A549 (cell line): ENCODE data around the gene DDB1. TPM values are rescaled to one million over a fixed set of nuclear protein-coding genes. Genes with fewer than 3 reads are reported as not detected.

Source experiments
- ATAC-seq, 2 experiments: fragments of 200-7000 bp in 1 of 2; fragments of >200 bp in 1 of 2; cut with Nextera tagmentation in 1 of 2; cut with Tn5 transposase in 1 of 2; 3 replicates each; pipeline versions ENCODE4 v1.8.0 to v1.9.1; 2018 to 2020; ENCODE audit warnings: mild to moderate bottlenecking in 1 of 2, moderate library complexity in 1 of 2
- CTCF ChIA-PET: fragments of 300-600 bp; sonication (Branson Sonifier 250); formaldehyde crosslinking; extraction: SDS; loops from one replicate; lab custom pipeline; 2021; ENCODE audit warnings: antibody characterized with exemption, inconsistent platforms; lab: Yijun Ruan, JAX
- POLR2A ChIA-PET: fragments of 350-600 bp; formaldehyde crosslinking; extraction: SDS; loops from one replicate; lab custom pipeline; 2021; ENCODE audit warnings: antibody characterized with exemption, inconsistent platforms; lab: Yijun Ruan, JAX
- DNase-seq, 2 experiments: peaks; one replicate each; pipeline versions ENCODE4 v3.0.0 to v3.0.0-alpha.2; 2011 to 2016; ENCODE audit warnings: low read depth in 1 of 2, low spot score in 1 of 2
- FAIRE-seq: peaks from 2 replicates; lab custom pipeline; 2011; peaks lifted over from hg19 to GRCh38; lab: Jason Lieb, UNC
- H3K27ac ChIP-seq, 2 experiments: fragments of >200 bp; sonication (Bioruptor Twin); formaldehyde crosslinking; 3 replicates each; pipeline ENCODE4 v1.5.1; 2016 to 2017
- H3K4me1 ChIP-seq: fragments of >200 bp; sonication (Bioruptor Twin); formaldehyde crosslinking; 3 replicates; pipeline ENCODE4 v1.6.1; 2016
- H3K4me2 ChIP-seq: fragments of >200 bp; sonication (Bioruptor Twin); formaldehyde crosslinking; 3 replicates; pipeline ENCODE4 v1.6.1; 2016
- H3K4me3 ChIP-seq: fragments of >200 bp; sonication (Bioruptor Twin); formaldehyde crosslinking; 3 replicates; pipeline ENCODE4 v1.5.1; 2016
- H3K9me3 ChIP-seq: fragments of >200 bp; sonication (Bioruptor Twin); formaldehyde crosslinking; 3 replicates; pipeline ENCODE4 v1.6.1; 2016
- CBX2 ChIP-seq: fragments of 200-600 bp; sonication (generic); IDR thresholded peaks from 2 replicates; pipeline ENCODE4 v1.6.1; 2016; ENCODE audit warnings: low read depth, mild to moderate bottlenecking, borderline replicate concordance
- CHD4 ChIP-seq: fragments of 200-600 bp; sonication (generic); IDR thresholded peaks from 2 replicates; pipeline ENCODE4 v1.6.1; 2016; ENCODE audit warnings: antibody characterized with exemption, mild to moderate bottlenecking, borderline replicate concordance
- EHMT2 ChIP-seq: fragments of 200-600 bp; sonication (generic); IDR thresholded peaks from 2 replicates; pipeline ENCODE4 v1.6.1; 2016; ENCODE audit warnings: antibody characterized with exemption, low read depth, mild to moderate bottlenecking, moderate library complexity
- FOSB ChIP-seq: fragments of 250-450 bp; sonication (Bioruptor Pico); IDR thresholded peaks from 2 replicates; pipeline ENCODE4 v1.5.0; 2020; ENCODE audit warnings: mild to moderate bottlenecking, moderate library complexity
- FOSL2 ChIP-seq, 2 experiments: fragments of 450-650 bp in 1 of 2; fragments of >200 bp in 1 of 2; sonication (Bioruptor Twin) in 1 of 2; formaldehyde crosslinking; IDR thresholded peaks; 2 replicates each; pipeline versions ENCODE4 v1.5.0 to v1.6.1; 2016 to 2020; ENCODE audit warnings: mild to moderate bottlenecking in 1 of 2, moderate library complexity in 1 of 2
- FOXS1 ChIP-seq: fragments of 250-450 bp; sonication (Bioruptor Pico); IDR thresholded peaks from 2 replicates; pipeline ENCODE4 v1.5.0; 2020; ENCODE audit warnings: mild to moderate bottlenecking, moderate library complexity
- HMGXB4 ChIP-seq: fragments of 250-450 bp; sonication (Bioruptor Pico); IDR thresholded peaks from 2 replicates; pipeline ENCODE4 v1.5.0; 2021; ENCODE audit warnings: mild to moderate bottlenecking, moderate library complexity, borderline replicate concordance
- HOXA7 ChIP-seq: fragments of 250-450 bp; sonication (Bioruptor Pico); IDR thresholded peaks from 2 replicates; pipeline ENCODE4 v1.5.0; 2020; ENCODE audit warnings: mild to moderate bottlenecking, moderate library complexity
- HOXB5 ChIP-seq: fragments of 250-450 bp; sonication (Bioruptor Pico); IDR thresholded peaks from 2 replicates; pipeline ENCODE4 v1.5.0; 2020; ENCODE audit warnings: mild to moderate bottlenecking, moderate library complexity
- JUN ChIP-seq, 2 experiments: fragments of >200 bp; sonication (Bioruptor Twin); formaldehyde crosslinking; IDR thresholded peaks; 2 replicates in 1 of 2; 3 replicates in 1 of 2; pipeline ENCODE4 v1.6.1; 2016 to 2017
- JUNB ChIP-seq: fragments of >200 bp; sonication (Bioruptor Twin); formaldehyde crosslinking; IDR thresholded peaks from 2 replicates; pipeline ENCODE4 v1.6.1; 2016
- MAZ ChIP-seq: fragments of 150-350 bp; IDR thresholded peaks from 2 replicates; pipeline ENCODE4 v1.6.1; 2014; ENCODE audit warnings: antibody characterized with exemption, low read depth, low read length, borderline replicate concordance
- RARB ChIP-seq: fragments of 250-450 bp; sonication (Bioruptor Pico); IDR thresholded peaks from 2 replicates; pipeline ENCODE4 v1.8.0; 2021; ENCODE audit warnings: mild to moderate bottlenecking, moderate library complexity
- REST ChIP-seq: fragments of 200-600 bp; sonication (generic); IDR thresholded peaks from 2 replicates; pipeline ENCODE4 v1.6.1; 2016; ENCODE audit warnings: antibody characterized with exemption, mild to moderate bottlenecking, moderate library complexity
- RNF2 ChIP-seq: fragments of 200-600 bp; sonication (generic); IDR thresholded peaks from 2 replicates; pipeline ENCODE4 v1.6.1; 2016; ENCODE audit warnings: low read depth, mild to moderate bottlenecking, antibody characterized with exemption, moderate library complexity, borderline replicate concordance
- SREBF2 ChIP-seq: fragments of 450-650 bp; IDR thresholded peaks from 2 replicates; pipeline ENCODE4 v1.6.1; 2014; ENCODE audit warnings: mild to moderate bottlenecking, moderate library complexity
- TFCP2L1 ChIP-seq: fragments of 250-450 bp; sonication (Bioruptor Pico); IDR thresholded peaks from 2 replicates; pipeline ENCODE4 v1.5.0; 2021; ENCODE audit warnings: mild to moderate bottlenecking
- TP53 ChIP-seq: fragments of 250-450 bp; sonication (Bioruptor Pico); IDR thresholded peaks from 2 replicates; pipeline ENCODE4 v1.5.0; 2021; ENCODE audit warnings: mild to moderate bottlenecking, moderate library complexity
- USF2 ChIP-seq: fragments of 450-650 bp; IDR thresholded peaks from 2 replicates; pipeline ENCODE4 v1.6.1; 2014; ENCODE audit warnings: antibody characterized with exemption
- ZC3H11A ChIP-seq: fragments of 450-650 bp; IDR thresholded peaks from 2 replicates; pipeline ENCODE4 v1.6.1; 2014; ENCODE audit warnings: antibody characterized with exemption, mild to moderate bottlenecking
- ZNF302 ChIP-seq: fragments of 250-450 bp; sonication (Bioruptor Pico); IDR thresholded peaks from 2 replicates; pipeline ENCODE4 v1.9.0; 2021; ENCODE audit warnings: inconsistent platforms, mild to moderate bottlenecking, moderate library complexity
- WGBS: methylation state at CpG from one replicate; pipeline ENCODE4 v1.1.6; 2017; ENCODE audit errors: missing lambda C conversion rate; 5-methylcytosine and 5-hydroxymethylcytosine counted together
- polyA plus RNA-seq, 4 experiments: library from polyadenylated mRNA; depleted of rRNA in 3 of 4; stranded (reverse); fragments of >200 nt; fragmentation: RNase III in 1 of 4; extraction: RNeasy Plus Mini Kit Qiagen cat#74134 plus additional on column Dnase treatment in 1 of 4; gene quantifications; 2 replicates in 3 of 4; 3 replicates in 1 of 4; pipeline ENCODE4 v1.2.3, GENCODE V29; 2011 to 2017

The DDB1 gene
- polyA plus RNA-seq, 2 of the 4 experiments (the other 2 are of a cell fraction) = 149 to 222 TPM

- no peak overlapping the region for H3K27ac ChIP-seq
Measured at GRCh38 chr11:61328351-61328750, 4.6 kb downstream of the DDB1 start.

GRCh38 chr11:61327669-61328071 is 5.2 kb downstream of the DDB1 start:
- Histone ChIP-seq H3K4me1 (peaks cover 13% of the 10 kb centered on the region), H3K9me3 (no peaks in the 10 kb centered on the region), H3K27ac (no peak overlapping the region), H3K4me2 (no peak overlapping the region), H3K4me3 (no peak overlapping the region)
- ChIA-PET POLR2A (no interaction called here), CTCF (interaction anchor here (0.9 to 5.6 kb wide), 7 partner anchors 9 to 189 kb away, joined by 3 to 41 read pairs (median 5); partner anchors contain the start of gene TMEM216)
- FAIRE-seq (no peak), DNase-seq (no peak), ATAC-seq (no peak)
- TF ChIP-seq CBX2 (no peak), TP53 (CRISPR knock-in tag) (no peak), RNF2 (no peak), JUN (IDR thresholded peaks at IDR 0.05) (no peak), MAZ (no peak), FOSL2 (IDR thresholded peaks at IDR 0.05) (no peak), FOSL2 (CRISPR knock-in tag; IDR thresholded peaks at IDR 0.05) (no peak), REST (no peak), HOXB5 (no peak), CHD4 (no peak), EHMT2 (no peak), SREBF2 (no peak), JUNB (no peak)

More at GRCh38 chr11:61328351-61328750, 4.6 kb downstream of the DDB1 start:
- POLR2A ChIA-PET = no interaction called here
- no peak overlapping the region for H3K4me2 ChIP-seq
- DNase-seq = no peak
- FAIRE-seq = no peak
- CTCF ChIA-PET = interaction anchor here (1.4 to 5.6 kb wide), 5 partner anchors 8 to 64 kb away, joined by 3 to 41 read pairs (median 6); partner anchors contain the start of gene TMEM216
- no peak overlapping the region for H3K4me3 ChIP-seq
- no peak for TF ChIP-seq REST
- no peak for TF ChIP-seq FOSB (CRISPR knock-in tag)
- no peak for TF ChIP-seq FOXS1
- no peak for TF ChIP-seq RARB (CRISPR knock-in tag)
- no peak for TF ChIP-seq HOXB5
- TF ChIP-seq TFCP2L1 (CRISPR knock-in tag) = no peak
- no peak for TF ChIP-seq ZNF302
- TF ChIP-seq FOSL2 (IDR thresholded peaks at IDR 0.05) = no peak
- TF ChIP-seq FOSL2 (CRISPR knock-in tag; IDR thresholded peaks at IDR 0.05) = no peak
- TF ChIP-seq EHMT2 = no peak
- no peak for TF ChIP-seq ZC3H11A
- no peak for TF ChIP-seq USF2
- TF ChIP-seq HOXA7 = no peak
- TF ChIP-seq HMGXB4 (CRISPR knock-in tag) = no peak
- WGBS = 90% methylated on average over 9 of the region's 9 CpGs
- H3K4me1 ChIP-seq = peaks cover 13% of the 10 kb centered on the region
- no peak for ATAC-seq
- no peaks in the 10 kb centered on the region for H3K9me3 ChIP-seq
